H1 (cell line): Measurements from ENCODE around the gene ADARB2. TPM values are rescaled to one million over a fixed set of nuclear protein-coding genes. Genes with fewer than 3 reads are reported as not detected.

Experiments
- CTCF ChIA-PET: fragments of 300-600 bp; sonication (Branson Sonifier 250); formaldehyde crosslinking; loops from one replicate; lab custom pipeline; 2021; ENCODE audit not compliant: partially characterized antibody; lab: Charles Lee
- POLR2A ChIA-PET: fragments of 300-600 bp; sonication (Branson Sonifier 250); formaldehyde crosslinking; loops from one replicate; lab custom pipeline; 2021; ENCODE audit warnings: inconsistent platforms; ENCODE audit not compliant: partially characterized antibody; lab: Charles Lee
- DNase-seq, 2 experiments: peaks; one replicate each; pipeline versions ENCODE4 v3.0.0 to v3.0.0-alpha.2; 2010 to 2022; ENCODE audit warnings: low spot score in 2 of 2, low read depth in 1 of 2, mixed read lengths in 1 of 2
- FAIRE-seq: peaks from 2 replicates; lab custom pipeline; 2011; peaks lifted over from hg19 to GRCh38; lab: Jason Lieb, UNC
- H2AFZ ChIP-seq: 2 replicates; pipeline ENCODE4 v1.8.1; 2012; ENCODE audit warnings: low read length, inconsistent platforms
- H2AK5ac ChIP-seq: 2 replicates; pipeline ENCODE4 v1.6.1; 2013; ENCODE audit warnings: low read depth, low read length
- H2BK120ac ChIP-seq: replicated peaks from 2 replicates; pipeline ENCODE3; 2013; ENCODE audit warnings: low read depth, low read length, inconsistent platforms
- H2BK12ac ChIP-seq: 2 replicates; pipeline ENCODE4 v1.6.1; 2013; ENCODE audit warnings: low read depth, low read length
- H2BK15ac ChIP-seq: 2 replicates; pipeline ENCODE4 v1.6.1; 2013; ENCODE audit warnings: low read length
- H2BK20ac ChIP-seq: 2 replicates; pipeline ENCODE4 v1.6.1; 2013; ENCODE audit warnings: low read length
- H2BK5ac ChIP-seq: 2 replicates; pipeline ENCODE4 v1.6.1; 2013; ENCODE audit warnings: low read depth, low read length
- H3K14ac ChIP-seq: 2 replicates; pipeline ENCODE4 v1.6.1; 2013; ENCODE audit warnings: inconsistent platforms; ENCODE audit not compliant: insufficient read length
- H3K18ac ChIP-seq: 2 replicates; pipeline ENCODE4 v1.6.1; 2013; ENCODE audit warnings: low read length; ENCODE audit errors: extremely low read depth
- H3K23ac ChIP-seq: 2 replicates; pipeline ENCODE4 v1.6.1; 2013; ENCODE audit warnings: inconsistent platforms; ENCODE audit not compliant: insufficient read length
- H3K23me2 ChIP-seq: 2 replicates; pipeline ENCODE4 v1.6.1; 2013; ENCODE audit warnings: low read depth, low read length
- H3K27ac ChIP-seq: 2 replicates; pipeline ENCODE4 v1.6.1; 2011; ENCODE audit warnings: low read depth, low read length, inconsistent platforms
- H3K27me3 ChIP-seq, 4 experiments: replicated peaks in 1 of 4; 1 replicate in 1 of 4; 2 replicates in 3 of 4; pipeline versions ENCODE4 v1.6.1 to v1.8.1; 2011 to 2013; ENCODE audit warnings: low read length in 3 of 4, mild to moderate bottlenecking in 3 of 4, inconsistent platforms in 2 of 4, mixed read lengths in 2 of 4, moderate library complexity in 1 of 4; ENCODE audit not compliant: control insufficient read depth in 3 of 4, insufficient read depth in 3 of 4; ENCODE audit errors: extremely low read depth in 1 of 4
- H3K36me3 ChIP-seq, 4 experiments: 2 replicates each; pipeline versions ENCODE4 v1.6.1 to v1.8.1; 2011 to 2013; ENCODE audit warnings: mild to moderate bottlenecking in 4 of 4, low read length in 3 of 4, moderate library complexity in 2 of 4, control low read depth in 1 of 4, inconsistent platforms in 1 of 4; ENCODE audit not compliant: insufficient read depth in 4 of 4, control insufficient read depth in 2 of 4
- H3K4ac ChIP-seq: replicated peaks from 2 replicates; pipeline ENCODE3; 2013; ENCODE audit warnings: low read length, low read depth, mixed read lengths, inconsistent platforms; ENCODE audit not compliant: insufficient read length
- H3K4me1 ChIP-seq, 4 experiments: replicated peaks in 1 of 4; 1 replicate in 1 of 4; 2 replicates in 3 of 4; pipeline versions ENCODE4 v1.6.1 to v1.8.1; 2011 to 2013; ENCODE audit warnings: low read length in 3 of 4, inconsistent platforms in 2 of 4, mixed read lengths in 1 of 4; ENCODE audit not compliant: insufficient read depth in 4 of 4, control insufficient read depth in 3 of 4
- H3K4me2 ChIP-seq, 2 experiments: 2 replicates each; pipeline versions ENCODE4 v1.6.1 to v1.8.1; 2011 to 2013; ENCODE audit warnings: low read depth in 2 of 2, low read length in 2 of 2, control low read depth in 1 of 2, inconsistent platforms in 1 of 2, mild to moderate bottlenecking in 1 of 2; ENCODE audit not compliant: insufficient read depth in 1 of 2
- H3K4me3 ChIP-seq, 4 experiments: fragments of 200-600, 300-600 bp in 1 of 4; sonication (generic), shearing (Covaris generic), sonication (Bioruptor Twin) in 1 of 4; 2 replicates each; pipeline versions ENCODE4 v1.5.1 to v1.8.1; 2011 to 2016; ENCODE audit warnings: low read length in 4 of 4, low read depth in 3 of 4, control low read depth in 2 of 4, inconsistent platforms in 2 of 4, mild to moderate bottlenecking in 2 of 4, mixed read lengths in 1 of 4, moderate library complexity in 1 of 4; ENCODE audit not compliant: insufficient read depth in 2 of 4; ENCODE audit errors: extremely low read depth in 1 of 4
- H3K56ac ChIP-seq: replicated peaks from 2 replicates; pipeline ENCODE3; 2013; ENCODE audit warnings: low read depth, mild to moderate bottlenecking, mixed read lengths, low read length, inconsistent platforms; ENCODE audit not compliant: insufficient read length
- H3K79me1 ChIP-seq: 2 replicates; pipeline ENCODE4 v1.6.1; 2013; ENCODE audit warnings: low read depth, low read length, control low read depth
- H3K79me2 ChIP-seq, 2 experiments: 2 replicates each; pipeline versions ENCODE4 v1.6.1 to v1.8.1; 2012 to 2013; ENCODE audit warnings: low read length in 2 of 2, mild to moderate bottlenecking in 2 of 2, inconsistent platforms in 1 of 2; ENCODE audit not compliant: insufficient read depth in 2 of 2, control insufficient read depth in 1 of 2
- H3K9ac ChIP-seq, 4 experiments: replicated peaks in 1 of 4; 1 replicate in 1 of 4; 2 replicates in 3 of 4; pipeline versions ENCODE4 v1.6.1 to v1.8.1; 2011 to 2013; ENCODE audit warnings: low read depth in 3 of 4, low read length in 3 of 4, control low read depth in 2 of 4, mild to moderate bottlenecking in 2 of 4, moderate library complexity in 2 of 4, inconsistent platforms in 1 of 4; ENCODE audit errors: extremely low read depth in 1 of 4
- H3K9me3 ChIP-seq, 2 experiments: 2 replicates each; pipeline versions ENCODE4 v1.6.1 to v1.8.1; 2012 to 2013; ENCODE audit warnings: mild to moderate bottlenecking in 2 of 2, moderate library complexity in 2 of 2, control low read depth in 1 of 2, inconsistent platforms in 1 of 2, low read depth in 1 of 2, low read length in 1 of 2, mixed read lengths in 1 of 2; ENCODE audit not compliant: insufficient read depth in 2 of 2
- H4K20me1 ChIP-seq, 2 experiments: replicated peaks in 1 of 2; 2 replicates each; pipeline versions ENCODE3 to v1.8.1; 2011 to 2013; ENCODE audit warnings: inconsistent platforms in 2 of 2, low read length in 2 of 2, mild to moderate bottlenecking in 1 of 2; ENCODE audit not compliant: insufficient read depth in 2 of 2, control insufficient read depth in 1 of 2
- H4K5ac ChIP-seq: 2 replicates; pipeline ENCODE4 v1.6.1; 2013; ENCODE audit warnings: low read length, low read depth, mixed read lengths, inconsistent platforms; ENCODE audit not compliant: insufficient read length
- H4K8ac ChIP-seq: 2 replicates; pipeline ENCODE4 v1.8.0; 2013; ENCODE audit warnings: mild to moderate bottlenecking, moderate library complexity, low read length, inconsistent platforms; ENCODE audit not compliant: insufficient read depth; ENCODE audit errors: extremely low read depth
- H4K91ac ChIP-seq: replicated peaks from 2 replicates; pipeline ENCODE3; 2013; ENCODE audit warnings: low read length, mixed read lengths, inconsistent platforms; ENCODE audit not compliant: insufficient read length
- CBX8 ChIP-seq: fragments of 300-800, 300-1000 bp; sonication (generic); IDR thresholded peaks from 2 replicates; pipeline ENCODE4 v1.7.1; 2016; ENCODE audit warnings: low read depth, low read length, borderline replicate concordance
- CEBPB ChIP-seq: IDR thresholded peaks from 2 replicates; pipeline ENCODE4 v1.6.1; 2012; ENCODE audit warnings: low read depth, low read length
- EP300 ChIP-seq, 2 experiments: IDR thresholded peaks; 1 replicate in 1 of 2; 2 replicates in 1 of 2; pipeline ENCODE4 v1.6.1; 2011 to 2012; ENCODE audit warnings: low read depth in 2 of 2, low read length in 2 of 2, mild to moderate bottlenecking in 2 of 2, borderline replicate concordance in 1 of 2, inconsistent platforms in 1 of 2, moderate library complexity in 1 of 2
- GABPA ChIP-seq: IDR thresholded peaks from 2 replicates; pipeline ENCODE4 v1.6.1; 2011; ENCODE audit warnings: mild to moderate bottlenecking, low read length, moderate library complexity, borderline replicate concordance; ENCODE audit not compliant: insufficient read depth
- MAFK ChIP-seq: IDR thresholded peaks from 2 replicates; pipeline ENCODE4 v1.6.1; 2012; ENCODE audit warnings: low read depth, mild to moderate bottlenecking, improper control_type of control experiment, low read length
- PHF8 ChIP-seq: fragments of 200-600 bp; sonication (generic); conservative IDR thresholded peaks from 2 replicates; pipeline ENCODE4 v1.7.1; 2012; ENCODE audit warnings: low read depth, mild to moderate bottlenecking, inconsistent platforms, low read length, moderate library complexity
- POLR2AphosphoS5 ChIP-seq: IDR thresholded peaks from 2 replicates; pipeline ENCODE4 v1.6.1; 2011; ENCODE audit warnings: low read depth, low read length
- RBBP5 ChIP-seq: IDR thresholded peaks from 2 replicates; pipeline ENCODE4 v1.7.1; 2012; ENCODE audit warnings: low read depth, mild to moderate bottlenecking, inconsistent platforms, low read length, moderate library complexity, borderline replicate concordance
- SP2 ChIP-seq: IDR thresholded peaks from 2 replicates; pipeline ENCODE4 v1.6.1; 2012; ENCODE audit warnings: mild to moderate bottlenecking, low read length, inconsistent platforms
- SRF ChIP-seq: IDR thresholded peaks from 2 replicates; pipeline ENCODE4 v1.6.1; 2011; ENCODE audit warnings: mild to moderate bottlenecking, low read depth, low read length, moderate library complexity
- WGBS, 2 experiments: shearing (Covaris generic) in 1 of 2; methylation state at CpG; one replicate each; pipeline versions ENCODE4 v1.1.6 to v1.1.7; 2013 to 2015; ENCODE audit warnings: low lambda C conversion rate in 2 of 2, mixed read lengths in 2 of 2, inconsistent platforms in 1 of 2, low coverage in 1 of 2, missing lambda C conversion rate in 1 of 2; ENCODE audit not compliant: insufficient replicate concordance in 2 of 2, insufficient coverage in 1 of 2, insufficient read length in 1 of 2; ENCODE audit errors: extremely low coverage in 1 of 2, missing lambda C conversion rate in 1 of 2; 5-methylcytosine and 5-hydroxymethylcytosine counted together
- polyA plus RNA-seq, 7 experiments: library from polyadenylated mRNA; depleted of rRNA in 3 of 7; stranded (reverse) in 5 of 7; unstranded in 2 of 7; fragments of >200 nt in 5 of 7; fragments of 200-250 nt in 2 of 7; gene quantifications; 1 replicate in 5 of 7; 2 replicates in 1 of 7; 4 replicates in 1 of 7; pipeline versions ENCODE4 v1.2.1 to v1.2.3, GENCODE V29; 2011 to 2013; ENCODE audit warnings: missing spikeins in 2 of 7, mixed read lengths in 2 of 7
- total RNA-seq: library from RNA; stranded (reverse); fragmentation: NEBNext Ultra II Directional; extraction: Animal tissue kit (Norgen Biotek cat#: 25700); gene quantifications from 2 replicates; pipeline ENCODE4 v1.2.1, GENCODE V29; 2021

The ADARB2 gene
- total and polyA plus RNA-seq, 2 of the 8 experiments (the other 6 are each of a cell fraction or from before 2014, with no cell fraction given) = 2.2 to 2.8 TPM

GRCh38 chr10:1358860-1359625, 378.3 kb downstream of the ADARB2 start:
- Histone ChIP-seq H3K4ac (no peak overlapping the region), H2AK5ac (no peak overlapping the region), H3K27ac (no peak overlapping the region), H4K8ac (no peak overlapping the region), H2BK12ac (peak overlapping the region; percentile 91), H3K56ac (no peak overlapping the region), H3K23me2 (no peaks in the 10 kb centered on the region), H2BK15ac (0 out of 2 replicates have a peak overlapping the region, but pooled peaks have one; percentile 85), H3K79me2 (no peaks in the 10 kb centered on the region), H4K91ac (peak overlapping the region; percentile 25), H4K20me1 (no peaks in the 10 kb centered on the region), H3K18ac (peak overlapping the region; percentile 55; the same call in 1 of the 2 replicates), H2BK5ac (no peak overlapping the region), H3K79me1 (no peaks in the 10 kb centered on the region), H3K36me3 (no peaks in the 10 kb centered on the region), H2BK120ac (no peak overlapping the region), H3K4me1 (peaks cover 4 to 20% (median 8%) of the 10 kb centered on the region in 4 experiments), H2AFZ (no peak overlapping the region), H3K27me3 (0 out of 7 replicates have a peak, but pooled peaks cover 0 to 2% (median 0%) of the 10 kb centered on the region in 4 experiments), H3K4me3 (no peak overlapping the region), H3K4me2 (no peak overlapping the region), H3K9me3 (no peaks in the 10 kb centered on the region), H3K9ac (no peak overlapping the region), H2BK20ac (peak overlapping the region; percentile 97; the same call in 1 of the 2 replicates), H3K14ac (no peak overlapping the region), H3K23ac (no peak overlapping the region), H4K5ac (no peak overlapping the region)
- FAIRE-seq = no peak
- CTCF ChIA-PET = interaction anchor here (0.7 to 2.6 kb wide), 21 partner anchors 10 to 310 kb away, joined by 3 to 21 read pairs (median 5); no protein-coding TSS in a partner anchor
- POLR2A ChIA-PET = interaction anchor here (0.9 to 1.9 kb wide), 3 partner anchors 10 to 76 kb away, joined by 3 to 5 read pairs (median 5); no protein-coding TSS in a partner anchor
- WGBS, 2 experiments = 86% methylated on average over 9 of the region's 9 CpGs; no CpG with 5 or more reads in 1 of the 2 experiments
- no peak for DNase-seq
- TF ChIP-seq SRF (no peak), POLR2AphosphoS5 (no peak), GABPA (no peak), RBBP5 (no peak), PHF8 (no peak), CBX8 (no peak), MAFK (no peak), SP2 (no peak), CEBPB (no peak), EP300 (IDR thresholded peaks at IDR 0.05; ENCODE audit: borderline replicate concordance in 1 of 2, low read depth in 2 of 2, low read length in 2 of 2) (no peak)
